Kidney (tissue), 14 donors: ENCODE measurements around the gene FMNL3. TPM values are rescaled to one million over a fixed set of nuclear protein-coding genes. Genes with fewer than 3 reads are reported as not detected.

Source experiments
- DNase-seq, 5 donors: peaks; one replicate each; pipeline ENCODE4 v3.0.0-alpha.2; 2013 to 2020
- FAIRE-seq: peaks from 2 replicates; lab custom pipeline; 2012; peaks lifted over from hg19 to GRCh38; lab: Jason Lieb, UNC
- H3K27ac ChIP-seq, 2 donors: one replicate each; pipeline ENCODE4 v1.7.0; 2013; ENCODE audit warnings: low read depth in 2 of 2, low read length in 2 of 2, inconsistent platforms in 1 of 2
- H3K27me3 ChIP-seq: one replicate; pipeline ENCODE4 v1.7.1; 2013; ENCODE audit warnings: low read length, inconsistent platforms; ENCODE audit not compliant: control insufficient read depth, insufficient read depth
- H3K36me3 ChIP-seq, 3 donors: one replicate each; pipeline versions ENCODE4 v1.7.0 to v1.7.1; 2013; ENCODE audit warnings: low read length in 3 of 3, control low read depth in 1 of 3, inconsistent platforms in 1 of 3; ENCODE audit not compliant: insufficient read depth in 3 of 3, control insufficient read depth in 2 of 3
- H3K4me1 ChIP-seq, 3 donors: one replicate each; pipeline versions ENCODE4 v1.7.0 to v1.7.1; 2013; ENCODE audit warnings: low read length in 3 of 3, inconsistent platforms in 1 of 3, low read depth in 1 of 3; ENCODE audit not compliant: control insufficient read depth in 2 of 3, insufficient read depth in 2 of 3
- H3K4me3 ChIP-seq, 3 donors: one replicate each; pipeline versions ENCODE4 v1.7.0 to v1.8.1; 2013; ENCODE audit warnings: low read length in 3 of 3, control low read depth in 1 of 3, inconsistent platforms in 1 of 3
- H3K9ac ChIP-seq, 3 donors: one replicate each; pipeline versions ENCODE4 v1.7.0 to v1.7.1; 2013; ENCODE audit warnings: low read length in 3 of 3, control low read depth in 1 of 3, inconsistent platforms in 1 of 3
- H3K9me3 ChIP-seq, 3 donors: one replicate each; pipeline versions ENCODE4 v1.7.0 to v1.7.1; 2013; ENCODE audit warnings: low read length in 3 of 3, control low read depth in 1 of 3, inconsistent platforms in 1 of 3; ENCODE audit not compliant: control insufficient read depth in 2 of 3, insufficient read depth in 1 of 3
- CTCF ChIP-seq: IDR thresholded peaks from 3 replicates; pipeline ENCODE4 v1.5.1; 2012; ENCODE audit warnings: mild to moderate bottlenecking, moderate library complexity, borderline replicate concordance; ENCODE audit not compliant: insufficient read depth; ENCODE audit errors: extremely low read depth
- intact Hi-C: fragments of 100-400 bp; cut with DNase I; formaldehyde crosslinking; loops from one replicate; pipeline ENCODE4 v1.11.1; 2022
- polyA plus RNA-seq: library from polyadenylated mRNA; stranded (reverse); fragments of 350-450 nt; fragmentation: Illumina TruSeq; extraction: RNeasy Lipid Tissue Mini Kit (QIAGEN cat#74804); gene quantifications from one replicate; pipeline ENCODE4 v1.2.3, GENCODE V29; 2014; ENCODE audit warnings: low read depth, low replicate concordance; ENCODE audit not compliant: insufficient read depth
- total RNA-seq: library from RNA; stranded (reverse); fragmentation: NEBNext Ultra II Directional; extraction: Animal tissue kit (Norgen Biotek cat#: 25700); gene quantifications from one replicate; pipeline ENCODE4 v1.2.1, GENCODE V29; 2021
- donor health status: control.
- donor health status: control.
- donor health status: control.
- donor health status: control.
- donor health status: control.
- donor health status: DM: yes; HTN: yes; CAD: no.
- donor health status: Normal renal cell carcinoma (clear cell type).

FMNL3 gene
- total and polyA plus RNA-seq, 2 donors from 2014 or later = 6.3 to 25.6 TPM

GRCh38 chr12:49733219-49734017, 26.2 kb upstream of the FMNL3 start:
- Histone ChIP-seq H3K27me3 (no peaks in the 10 kb centered on the region), H3K36me3 (no peaks in the 10 kb centered on the region), H3K9me3 (no peaks in the 10 kb centered on the region), H3K27ac (no peak overlapping the region), H3K4me3 (no peak overlapping the region), H3K4me1 (no peaks in the 10 kb centered on the region), H3K9ac (no peak overlapping the region)
- intact Hi-C loops = no loop called here
- no peak for TF ChIP-seq CTCF
- DNase-seq = no peak
- FAIRE-seq = no peak

GRCh38 chr12:49730568-49731101, 23.4 kb upstream of the FMNL3 start:
- TF ChIP-seq CTCF = no peak
- no peaks in the 10 kb centered on the region for H3K36me3 ChIP-seq
- DNase-seq (no peak), FAIRE-seq (no peak)
- no peak overlapping the region for H3K9ac ChIP-seq
- H3K27me3 ChIP-seq = no peaks in the 10 kb centered on the region
- no peaks in the 10 kb centered on the region for H3K9me3 ChIP-seq
- no peak overlapping the region for H3K4me3 ChIP-seq
- H3K4me1 ChIP-seq = no peaks in the 10 kb centered on the region
- no peak overlapping the region for H3K27ac ChIP-seq
- intact Hi-C loops = no loop called here

DNA sequence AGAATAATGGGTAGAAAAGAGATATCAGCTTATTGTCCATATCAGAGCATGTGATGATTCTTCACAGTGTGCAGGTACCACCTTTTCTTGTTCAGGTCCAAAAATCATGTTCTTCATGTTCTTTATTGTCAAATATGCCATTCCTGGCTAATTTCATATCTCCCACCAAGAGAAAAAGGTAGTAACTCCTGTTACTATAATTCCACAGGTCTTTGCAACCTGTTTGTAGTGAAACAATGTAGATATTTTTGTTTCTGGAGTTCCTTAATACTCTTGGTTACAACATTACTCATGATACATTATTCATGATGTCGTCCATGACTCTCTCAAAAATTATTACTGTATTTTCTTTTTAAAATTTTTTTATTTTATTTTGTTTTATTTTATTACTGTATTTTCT, 22.8 kb upstream of the FMNL3 start:
- intact Hi-C loops = no loop called here
- Histone ChIP-seq H3K27me3 (no peaks in the 10 kb centered on the region), H3K36me3 (no peaks in the 10 kb centered on the region), H3K4me1 (no peaks in the 10 kb centered on the region), H3K27ac (no peak overlapping the region), H3K4me3 (no peak overlapping the region), H3K9ac (no peak overlapping the region), H3K9me3 (no peaks in the 10 kb centered on the region)
- DNase-seq (no peak), FAIRE-seq (no peak)
- TF ChIP-seq CTCF = no peak
